Mesendoderm (in vitro differentiated cells): ENCODE measurements around the gene C1QTNF6.

Source experiments
- DNase-seq: peaks from one replicate; pipeline ENCODE4 v3.0.0; 2013
- H2AK5ac ChIP-seq: 2 replicates; pipeline ENCODE4 v1.6.1; 2013; ENCODE audit warnings: low read length, inconsistent platforms
- H2BK120ac ChIP-seq: 2 replicates; pipeline ENCODE4 v1.6.1; 2013; ENCODE audit warnings: low read depth, mild to moderate bottlenecking, low read length, moderate library complexity, mixed read lengths
- H2BK15ac ChIP-seq: replicated peaks from 2 replicates; pipeline ENCODE4 v1.6.1; 2013; ENCODE audit warnings: low read depth, mild to moderate bottlenecking, moderate library complexity
- H2BK5ac ChIP-seq: 2 replicates; pipeline ENCODE4 v1.6.1; 2013; ENCODE audit warnings: low read length, inconsistent platforms
- H3K18ac ChIP-seq: 2 replicates; pipeline ENCODE4 v1.6.1; 2013; ENCODE audit warnings: mild to moderate bottlenecking, low read length, mixed read lengths
- H3K23ac ChIP-seq: one replicate; pipeline ENCODE4 v1.6.1; 2013; ENCODE audit warnings: low read length
- H3K27ac ChIP-seq: 2 replicates; pipeline ENCODE4 v1.5.1; 2013; ENCODE audit warnings: low read depth, mild to moderate bottlenecking, inconsistent platforms, low read length, moderate library complexity
- H3K27me3 ChIP-seq: 2 replicates; pipeline ENCODE4 v1.6.1; 2013; ENCODE audit warnings: low read length, control low read depth, mild to moderate bottlenecking, inconsistent platforms; ENCODE audit not compliant: insufficient read depth, poor library complexity
- H3K36me3 ChIP-seq: 2 replicates; pipeline ENCODE4 v1.6.1; 2013; ENCODE audit warnings: low read length, inconsistent platforms; ENCODE audit not compliant: control insufficient read depth, insufficient read depth
- H3K4ac ChIP-seq: one replicate; pipeline ENCODE4 v1.6.1; 2013; ENCODE audit warnings: low read depth, mild to moderate bottlenecking, low read length, moderate library complexity
- H3K4me1 ChIP-seq: 2 replicates; pipeline ENCODE4 v1.6.1; 2013; ENCODE audit warnings: low read depth, low read length, inconsistent platforms; ENCODE audit not compliant: control insufficient read depth
- H3K4me2 ChIP-seq: 2 replicates; pipeline ENCODE4 v1.6.1; 2013; ENCODE audit warnings: low read length
- H3K4me3 ChIP-seq: 2 replicates; pipeline ENCODE4 v1.5.1; 2013; ENCODE audit warnings: mild to moderate bottlenecking, low read length
- H3K56ac ChIP-seq: one replicate; pipeline ENCODE4 v1.6.1; 2013; ENCODE audit warnings: low read length
- H3K79me1 ChIP-seq: 2 replicates; pipeline ENCODE4 v1.6.1; 2013; ENCODE audit warnings: low read length, inconsistent platforms
- H3K79me2 ChIP-seq: 2 replicates; pipeline ENCODE4 v1.6.1; 2013; ENCODE audit warnings: mild to moderate bottlenecking, low read length; ENCODE audit not compliant: control insufficient read depth, insufficient read depth
- H3K9ac ChIP-seq: 2 replicates; pipeline ENCODE4 v1.6.1; 2013; ENCODE audit warnings: low read length, inconsistent platforms
- H4K5ac ChIP-seq: one replicate; pipeline ENCODE4 v1.6.1; 2013; ENCODE audit warnings: low read length
- H4K8ac ChIP-seq: one replicate; pipeline ENCODE4 v1.6.1; 2013; ENCODE audit warnings: low read depth, mild to moderate bottlenecking, control low read depth, low read length, moderate library complexity
- WGBS: extraction: QIAGEN DNeasy Blood & Tissue Kit; methylation state at CpG from one replicate; pipeline ENCODE4 v1.1.7; 2013; ENCODE audit warnings: low lambda C conversion rate, missing lambda C conversion rate; ENCODE audit not compliant: insufficient coverage; ENCODE audit errors: extremely low coverage; 5-methylcytosine and 5-hydroxymethylcytosine counted together

C1QTNF6 gene

DNA sequence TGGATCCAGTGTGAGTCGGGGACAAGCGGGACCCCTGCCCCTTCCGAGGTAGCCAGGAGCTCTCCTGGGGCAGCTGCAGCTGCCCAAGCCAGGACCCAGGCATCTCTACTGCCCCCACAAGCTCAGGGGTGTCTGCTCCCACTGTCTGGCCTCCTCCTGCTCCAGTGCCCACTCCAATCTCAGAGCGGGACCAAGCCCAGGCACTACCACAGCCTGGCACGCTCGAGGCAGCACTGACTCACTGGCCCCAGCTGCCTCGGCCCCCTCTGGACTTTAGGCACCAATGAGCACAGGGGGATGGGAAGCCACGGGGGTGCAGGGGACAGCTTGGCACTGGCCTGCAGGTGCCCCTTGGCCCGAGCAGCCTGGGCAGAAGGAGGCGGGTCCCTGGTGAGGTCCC, 46.6 kb downstream of the C1QTNF6 start:
- H3K4me3 ChIP-seq, result no peak overlapping the region
- no peak overlapping the region for H2AK5ac ChIP-seq
- H3K27me3 ChIP-seq, result no peaks in the 10 kb centered on the region
- no peak overlapping the region for H3K4me2 ChIP-seq
- no peak overlapping the region for H3K18ac ChIP-seq
- H3K56ac ChIP-seq, result no peak overlapping the region
- H3K9ac ChIP-seq, result no peak overlapping the region
- H2BK15ac ChIP-seq, result no peak overlapping the region
- H2BK120ac ChIP-seq, result no peak overlapping the region
- H3K4me1 ChIP-seq, result no peaks in the 10 kb centered on the region
- no peak overlapping the region for H3K4ac ChIP-seq
- no peak for DNase-seq
- H3K27ac ChIP-seq, result no peak overlapping the region
- no peak overlapping the region for H4K5ac ChIP-seq
- H4K8ac ChIP-seq, result no peak overlapping the region
- H2BK5ac ChIP-seq, result no peak overlapping the region
- no peaks in the 10 kb centered on the region for H3K79me1 ChIP-seq
- no peak overlapping the region for H3K23ac ChIP-seq
- H3K36me3 ChIP-seq, result no peaks in the 10 kb centered on the region
- WGBS, result no CpG with 5 or more reads among the region's 10 CpGs
- H3K79me2 ChIP-seq, result no peaks in the 10 kb centered on the region

DNA sequence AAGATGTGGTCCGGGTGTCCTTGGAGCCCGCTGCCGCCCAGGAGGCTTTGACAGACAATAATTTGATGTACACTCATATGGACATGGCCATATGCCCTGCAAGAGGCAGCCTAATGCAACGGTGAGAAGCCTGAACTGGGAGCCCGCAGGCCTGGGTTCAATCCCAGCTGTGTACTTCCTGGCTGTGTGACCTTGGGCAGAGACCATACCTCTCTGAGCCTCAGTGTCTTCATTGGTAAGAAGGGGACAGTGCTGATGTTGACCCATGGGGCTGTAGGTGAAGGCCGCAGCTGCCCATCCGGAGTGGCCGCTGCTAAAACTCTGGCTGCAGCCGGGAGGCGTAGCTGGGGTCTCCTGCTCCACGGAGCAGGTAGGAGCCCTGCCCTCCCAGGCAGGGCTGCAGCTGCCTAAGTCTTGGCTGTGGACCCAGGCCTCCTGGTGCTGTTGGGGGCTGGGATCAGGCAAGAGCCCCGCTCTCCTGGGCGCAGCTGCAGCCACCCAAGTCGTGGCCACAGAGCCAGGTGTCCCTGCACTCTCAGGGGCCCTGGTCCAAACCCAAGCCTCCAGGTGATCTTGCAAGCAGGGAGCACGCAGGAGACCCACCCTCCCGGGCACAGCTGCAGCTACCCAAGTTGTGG, 47.2 kb downstream of the C1QTNF6 start:
- Histone ChIP-seq H3K18ac (no peak overlapping the region), H3K4me1 (no peaks in the 10 kb centered on the region), H3K4me3 (no peak overlapping the region), H4K5ac (no peak overlapping the region), H3K79me1 (no peaks in the 10 kb centered on the region), H3K56ac (no peak overlapping the region), H3K27me3 (no peaks in the 10 kb centered on the region), H3K23ac (no peak overlapping the region), H3K9ac (no peak overlapping the region), H2BK15ac (no peak overlapping the region), H3K27ac (no peak overlapping the region), H3K4me2 (no peak overlapping the region), H2BK5ac (no peak overlapping the region), H3K4ac (no peak overlapping the region), H3K36me3 (no peaks in the 10 kb centered on the region), H2BK120ac (no peak overlapping the region), H2AK5ac (no peak overlapping the region), H3K79me2 (no peaks in the 10 kb centered on the region), H4K8ac (no peak overlapping the region)
- no CpG with 5 or more reads among the region's 16 CpGs for WGBS
- no peak for DNase-seq

DNA sequence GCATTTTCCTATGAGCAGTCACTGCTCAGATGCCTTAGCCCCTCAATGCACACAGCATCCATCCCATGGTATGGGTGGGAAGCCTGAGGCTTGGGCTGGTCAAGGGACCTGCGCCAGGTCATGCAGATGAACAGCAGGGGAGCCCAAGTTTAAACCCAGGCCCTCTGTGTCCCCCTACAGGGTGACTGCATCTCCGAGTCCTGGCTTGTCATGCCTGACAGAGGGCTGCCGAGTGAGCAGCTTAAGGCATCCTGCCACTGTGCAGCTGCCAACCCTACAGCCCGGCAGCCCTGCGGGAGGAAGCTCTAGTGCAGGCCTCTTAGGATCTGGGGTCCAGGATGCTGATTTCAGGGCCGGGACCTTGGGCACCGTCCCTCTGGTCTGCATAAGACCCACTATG, 48.3 kb downstream of the C1QTNF6 start:
- H3K4me1 ChIP-seq, result no peaks in the 10 kb centered on the region
- WGBS, result no CpG with 5 or more reads among the region's 7 CpGs
- no peak overlapping the region for H4K8ac ChIP-seq
- no peaks in the 10 kb centered on the region for H3K79me2 ChIP-seq
- no peak overlapping the region for H3K4me2 ChIP-seq
- H3K18ac ChIP-seq, result no peak overlapping the region
- H2BK5ac ChIP-seq, result no peak overlapping the region
- H3K9ac ChIP-seq, result no peak overlapping the region
- H3K27me3 ChIP-seq, result no peaks in the 10 kb centered on the region
- no peak overlapping the region for H3K23ac ChIP-seq
- H3K4me3 ChIP-seq, result no peak overlapping the region
- H3K56ac ChIP-seq, result no peak overlapping the region
- no peak overlapping the region for H3K27ac ChIP-seq
- peak; percentile 37 for DNase-seq
- no peak overlapping the region for H2AK5ac ChIP-seq
- H4K5ac ChIP-seq, result no peak overlapping the region
- no peak overlapping the region for H3K4ac ChIP-seq
- no peak overlapping the region for H2BK15ac ChIP-seq
- H2BK120ac ChIP-seq, result no peak overlapping the region
- H3K79me1 ChIP-seq, result no peaks in the 10 kb centered on the region
- H3K36me3 ChIP-seq, result no peaks in the 10 kb centered on the region

DNA sequence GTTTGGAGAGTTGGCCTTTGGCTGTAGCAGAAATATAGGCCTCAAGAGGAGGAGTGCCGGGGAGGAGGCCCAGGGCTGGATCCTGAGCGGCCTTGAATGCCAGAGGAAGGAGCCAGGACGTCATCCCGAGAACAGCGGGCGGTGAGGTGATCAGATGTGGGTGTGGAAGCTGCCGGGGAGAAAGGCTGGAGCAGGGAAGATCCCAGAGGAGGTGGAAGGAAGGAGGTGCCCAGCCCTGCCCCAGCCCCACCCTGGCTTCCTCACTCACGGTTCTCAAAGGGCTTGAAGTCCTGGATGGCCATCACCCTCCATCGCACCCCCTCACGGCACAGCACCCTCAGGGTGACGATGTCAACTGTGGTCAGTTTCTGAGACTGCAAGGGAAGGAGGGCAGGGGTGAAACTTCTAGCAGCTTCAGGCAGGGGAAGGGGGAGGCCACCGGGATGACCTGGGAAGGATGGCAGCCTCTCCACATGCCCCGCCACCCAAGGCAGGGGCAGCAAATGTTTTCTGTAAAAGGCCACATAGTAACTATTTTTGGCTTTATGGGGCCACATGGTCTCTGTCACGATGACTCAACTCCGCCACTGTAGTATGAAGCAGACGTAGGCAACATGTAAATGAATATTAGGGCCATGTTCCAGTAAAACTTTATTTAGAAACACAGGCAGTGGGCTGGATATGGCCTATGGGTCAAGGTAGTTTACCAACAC, 49.0 kb downstream of the C1QTNF6 start:
- Histone ChIP-seq H3K18ac (no peak overlapping the region), H3K27me3 (no peaks in the 10 kb centered on the region), H2BK120ac (no peak overlapping the region), H4K8ac (no peak overlapping the region), H3K23ac (no peak overlapping the region), H3K79me1 (no peaks in the 10 kb centered on the region), H3K4ac (no peak overlapping the region), H3K4me1 (no peaks in the 10 kb centered on the region), H2AK5ac (no peak overlapping the region), H3K36me3 (no peaks in the 10 kb centered on the region), H2BK15ac (no peak overlapping the region), H3K9ac (no peak overlapping the region), H3K27ac (no peak overlapping the region), H2BK5ac (no peak overlapping the region), H3K4me3 (no peak overlapping the region), H3K79me2 (no peaks in the 10 kb centered on the region), H3K56ac (no peak overlapping the region), H3K4me2 (no peak overlapping the region), H4K5ac (no peak overlapping the region)
- DNase-seq, result no peak
- no CpG with 5 or more reads among the region's 16 CpGs for WGBS

DNA sequence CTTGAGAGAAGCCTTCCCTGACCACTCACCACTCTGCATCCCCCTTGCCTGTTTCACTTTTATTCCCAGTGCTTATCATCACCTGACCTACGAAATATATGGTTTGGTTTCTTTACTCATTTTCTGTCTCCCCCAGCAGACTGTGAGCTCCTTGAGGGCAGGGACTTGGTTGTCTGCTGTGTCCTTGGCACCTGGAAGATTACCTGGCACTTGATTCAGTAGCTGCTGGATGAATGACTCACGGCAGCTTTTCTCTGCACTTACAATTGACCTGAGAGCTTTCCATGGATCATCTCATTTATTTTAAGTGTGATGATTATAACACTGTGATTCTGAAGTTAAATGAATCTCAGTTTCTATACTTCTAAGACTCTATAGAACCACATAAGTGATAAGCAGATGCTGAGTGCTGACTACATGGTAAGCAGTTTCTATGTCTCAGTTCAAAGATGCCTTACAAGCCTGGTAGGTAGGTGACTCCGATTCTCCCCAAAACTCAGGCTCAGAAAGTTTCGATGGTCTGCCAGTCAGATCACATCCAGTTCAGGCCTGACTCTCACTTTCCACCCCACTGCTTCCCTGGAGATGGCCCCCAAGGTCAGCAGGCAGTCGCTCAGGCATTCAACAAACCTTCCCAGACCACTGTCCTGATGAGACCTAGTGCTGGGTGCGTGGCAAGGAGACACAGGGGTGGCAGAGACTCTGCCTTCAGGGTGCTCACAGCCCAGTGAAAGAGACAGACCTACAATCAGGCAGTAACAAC, 50.0 kb downstream of the C1QTNF6 start:
- no peaks in the 10 kb centered on the region for H3K27me3 ChIP-seq
- H2BK15ac ChIP-seq, result no peak overlapping the region
- H3K27ac ChIP-seq, result no peak overlapping the region
- no peak overlapping the region for H2BK120ac ChIP-seq
- H3K18ac ChIP-seq, result no peak overlapping the region
- no peak for DNase-seq
- H3K56ac ChIP-seq, result peak overlapping the region; percentile 5
- no peaks in the 10 kb centered on the region for H3K79me2 ChIP-seq
- no peaks in the 10 kb centered on the region for H3K36me3 ChIP-seq
- H3K79me1 ChIP-seq, result no peaks in the 10 kb centered on the region
- no peak overlapping the region for H3K9ac ChIP-seq
- H3K23ac ChIP-seq, result no peak overlapping the region
- H3K4me2 ChIP-seq, result no peak overlapping the region
- no CpG with 5 or more reads among the region's 6 CpGs for WGBS
- no peak overlapping the region for H3K4me3 ChIP-seq
- no peak overlapping the region for H3K4ac ChIP-seq
- H2BK5ac ChIP-seq, result no peak overlapping the region
- no peak overlapping the region for H4K5ac ChIP-seq
- no peak overlapping the region for H2AK5ac ChIP-seq
- H3K4me1 ChIP-seq, result no peaks in the 10 kb centered on the region
- H4K8ac ChIP-seq, result no peak overlapping the region
